GM21447 (cell line): Measurements from ENCODE around the gene NR1H4.
"Not testable (repeated sequence)": the region's sequence is repeated elsewhere in the genome, so short reads cannot be mapped to it uniquely, and the experiment has no call there.

Experiments
- ATAC-seq: cut with Tn5 transposase; IDR thresholded peaks from one replicate; pipeline ENCODE4 v1.9.1; 2021; ENCODE audit not compliant: unreplicated experiment

The NR1H4 gene

GRCh38 chr12:100472325-100472724 lies 1.3 kb upstream of the NR1H4 start:
- no peak for ATAC-seq

GRCh38 chr12:100473050-100473715 lies 483 bp upstream of the NR1H4 start:
- ATAC-seq, result no peak

GRCh38 chr12:100474617-100475016 lies 951 bp downstream of the NR1H4 start:
- ATAC-seq, result no peak

- ATAC-seq, result no peak
Observed at GRCh38 chr12:100476013-100476751, 2.5 kb downstream of the NR1H4 start.

- no peak for ATAC-seq
Observed at GRCh38 chr12:100481021-100481420, 7.4 kb downstream of the NR1H4 start.

GRCh38 chr12:100484183-100484886 lies 10.7 kb downstream of the NR1H4 start:
- ATAC-seq, result no peak

GRCh38 chr12:100484891-100485471 lies 11.3 kb downstream of the NR1H4 start:
- ATAC-seq, result no peak

- ATAC-seq, result no peak
Observed at GRCh38 chr12:100485983-100486382, 12.3 kb downstream of the NR1H4 start.

GRCh38 chr12:100489251-100489820 lies 15.7 kb downstream of the NR1H4 start:
- ATAC-seq, result no peak

GRCh38 chr12:100490056-100490455 lies 16.4 kb downstream of the NR1H4 start:
- ATAC-seq, result no peak

- no peak for ATAC-seq
Observed at GRCh38 chr12:100491104-100491503, 17.4 kb downstream of the NR1H4 start.

- ATAC-seq, result no peak
Observed at GRCh38 chr12:100493396-100494012, 19.8 kb downstream of the NR1H4 start.

- ATAC-seq, result no peak
Observed at GRCh38 chr12:100494026-100494425, 20.4 kb downstream of the NR1H4 start.

- no peak for ATAC-seq
Observed at GRCh38 chr12:100494538-100494937, 20.9 kb downstream of the NR1H4 start.

GRCh38 chr12:100497105-100497795 lies 23.6 kb downstream of the NR1H4 start:
- ATAC-seq, result no peak

- no peak for ATAC-seq
Observed at GRCh38 chr12:100498141-100498540, 24.5 kb downstream of the NR1H4 start.

GRCh38 chr12:100499416-100499815 lies 25.8 kb downstream of the NR1H4 start:
- ATAC-seq, result no peak

GRCh38 chr12:100502718-100503117 lies 29.1 kb downstream of the NR1H4 start:
- ATAC-seq, result not testable (repeated sequence)

GRCh38 chr12:100503228-100503628 lies 29.6 kb downstream of the NR1H4 start:
- no peak for ATAC-seq

- no peak for ATAC-seq
Observed at GRCh38 chr12:100504804-100505203, 31.1 kb downstream of the NR1H4 start.
